HFFc6 (cell line): ENCODE measurements around the gene RAD51B. TPM values are rescaled to one million over a fixed set of nuclear protein-coding genes. Genes with fewer than 3 reads are reported as not detected.

ENCODE experiments used
- DNase-seq: peaks from one replicate; pipeline ENCODE4 v3.0.0-alpha.2; 2018
- H3K27ac Mint-ChIP-seq: 2 replicates; pipeline ENCODE4 v1.8.0; 2020; ENCODE audit warnings: mild to moderate bottlenecking, mixed read lengths
- H3K27me3 Mint-ChIP-seq: 2 replicates; pipeline ENCODE4 v1.8.0; 2021; ENCODE audit warnings: mild to moderate bottlenecking, moderate library complexity, mixed read lengths; ENCODE audit not compliant: insufficient read depth
- H3K36me3 Mint-ChIP-seq: 2 replicates; pipeline ENCODE4 v1.8.0; 2021; ENCODE audit warnings: low read depth, mixed read lengths
- H3K4me1 Mint-ChIP-seq: 2 replicates; pipeline ENCODE4 v1.8.0; 2020; ENCODE audit warnings: low read depth, mixed read lengths
- H3K4me3 Mint-ChIP-seq: 2 replicates; pipeline ENCODE4 v1.8.0; 2020; ENCODE audit warnings: mild to moderate bottlenecking, moderate library complexity, mixed read lengths
- H3K9me3 Mint-ChIP-seq: 2 replicates; pipeline ENCODE4 v1.8.0; 2020; ENCODE audit warnings: mild to moderate bottlenecking, mixed read lengths
- total RNA-seq, 6 experiments: library from RNA; stranded (reverse); fragmentation: NEBNext Ultra II Directional; extraction: Animal tissue kit (Norgen Biotek cat#: 25700); gene quantifications; 2 replicates in 1 of 6; 3 replicates in 5 of 6; pipeline ENCODE4 v1.2.3, GENCODE V29; 2021
- TF ChIP-seq, protein P1 (sequence below): fragments of 200-600 bp; sonication (generic); IDR thresholded peaks from 2 replicates; pipeline ENCODE4 v1.5.0; 2021; ENCODE audit warnings: antibody characterized with exemption, mild to moderate bottlenecking

Gene RAD51B
- total RNA-seq, 6 experiments from 2014 or later = 7.1 to 12.4 (median 9.6) TPM

DNA sequence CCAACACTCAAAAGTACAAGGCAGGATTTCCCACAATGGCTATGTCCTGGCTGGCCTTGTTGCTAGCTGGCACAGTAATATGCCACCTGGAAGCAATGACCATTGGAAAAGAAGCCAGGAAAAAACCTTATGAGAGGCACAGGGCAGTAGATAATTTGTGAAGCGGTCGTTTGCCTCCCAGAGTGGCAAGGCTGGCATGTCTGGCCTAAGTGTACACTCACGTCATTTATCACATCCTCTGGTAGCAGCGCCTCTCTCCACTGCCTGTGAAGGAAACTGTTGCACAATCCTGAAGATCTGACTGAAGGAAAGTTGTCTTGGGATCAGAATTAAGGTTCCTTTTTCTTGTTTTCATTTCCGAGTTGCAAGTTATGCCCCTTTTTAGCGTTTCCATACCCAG lies 564.8 kb downstream of the RAD51B start:
- TF ChIP-seq, protein P1, sequence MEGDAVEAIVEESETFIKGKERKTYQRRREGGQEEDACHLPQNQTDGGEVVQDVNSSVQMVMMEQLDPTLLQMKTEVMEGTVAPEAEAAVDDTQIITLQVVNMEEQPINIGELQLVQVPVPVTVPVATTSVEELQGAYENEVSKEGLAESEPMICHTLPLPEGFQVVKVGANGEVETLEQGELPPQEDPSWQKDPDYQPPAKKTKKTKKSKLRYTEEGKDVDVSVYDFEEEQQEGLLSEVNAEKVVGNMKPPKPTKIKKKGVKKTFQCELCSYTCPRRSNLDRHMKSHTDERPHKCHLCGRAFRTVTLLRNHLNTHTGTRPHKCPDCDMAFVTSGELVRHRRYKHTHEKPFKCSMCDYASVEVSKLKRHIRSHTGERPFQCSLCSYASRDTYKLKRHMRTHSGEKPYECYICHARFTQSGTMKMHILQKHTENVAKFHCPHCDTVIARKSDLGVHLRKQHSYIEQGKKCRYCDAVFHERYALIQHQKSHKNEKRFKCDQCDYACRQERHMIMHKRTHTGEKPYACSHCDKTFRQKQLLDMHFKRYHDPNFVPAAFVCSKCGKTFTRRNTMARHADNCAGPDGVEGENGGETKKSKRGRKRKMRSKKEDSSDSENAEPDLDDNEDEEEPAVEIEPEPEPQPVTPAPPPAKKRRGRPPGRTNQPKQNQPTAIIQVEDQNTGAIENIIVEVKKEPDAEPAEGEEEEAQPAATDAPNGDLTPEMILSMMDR = no peak
- peaks cover 1% of the 10 kb centered on the region for H3K27me3 Mint-ChIP-seq
- H3K27ac Mint-ChIP-seq = no peak overlapping the region
- H3K4me3 Mint-ChIP-seq = no peak overlapping the region
- no peak for DNase-seq
- H3K9me3 Mint-ChIP-seq = no peaks in the 10 kb centered on the region
- no peaks in the 10 kb centered on the region for H3K36me3 Mint-ChIP-seq
- peaks cover 45% of the 10 kb centered on the region for H3K4me1 Mint-ChIP-seq

DNA sequence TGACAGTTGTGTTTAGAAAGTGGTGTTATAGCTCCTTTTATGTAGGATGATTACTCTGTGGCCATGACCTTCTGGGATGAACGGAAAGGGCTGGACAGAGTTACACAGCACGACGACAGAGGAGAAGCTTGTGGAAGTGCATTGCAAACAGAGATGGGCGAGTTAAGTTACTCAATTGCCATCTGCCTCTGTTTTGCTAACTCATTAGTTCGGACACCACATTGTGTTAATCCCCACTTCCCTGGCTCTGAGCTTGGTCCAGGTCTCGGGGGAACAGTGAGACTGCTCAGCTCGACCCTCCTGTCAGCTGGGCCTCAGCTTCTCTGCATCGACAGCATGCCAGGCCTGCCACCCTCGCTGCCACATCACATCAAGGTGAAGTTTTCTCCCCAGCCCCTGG lies 565.3 kb downstream of the RAD51B start:
- DNase-seq = no peak
- no peak overlapping the region for H3K4me3 Mint-ChIP-seq
- H3K27ac Mint-ChIP-seq = no peak overlapping the region
- no peaks in the 10 kb centered on the region for H3K36me3 Mint-ChIP-seq
- no peaks in the 10 kb centered on the region for H3K9me3 Mint-ChIP-seq
- H3K4me1 Mint-ChIP-seq = peaks cover 39% of the 10 kb centered on the region
- H3K27me3 Mint-ChIP-seq = peaks cover 1% of the 10 kb centered on the region
- TF ChIP-seq, protein P1 = no peak

DNA sequence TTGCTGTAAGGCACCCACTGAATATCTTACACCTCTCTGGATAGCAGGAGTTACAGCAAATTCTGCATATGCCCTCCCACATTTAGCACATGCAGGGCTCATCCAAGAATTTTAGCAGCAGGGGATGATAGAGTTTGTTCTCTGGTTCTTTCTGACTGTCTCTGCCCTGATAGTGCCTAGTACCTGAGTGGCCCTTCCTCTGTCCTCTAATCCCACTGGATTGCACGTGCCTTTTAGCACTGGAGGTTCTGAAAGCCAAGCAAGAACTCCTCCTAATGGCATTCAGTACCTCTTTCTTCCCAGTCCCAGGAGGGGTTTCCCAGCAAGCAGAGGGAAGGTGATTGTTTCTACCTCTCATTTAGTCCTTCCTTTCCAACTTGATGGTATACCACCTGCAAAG lies 566.9 kb downstream of the RAD51B start:
- H3K4me1 Mint-ChIP-seq = peaks cover 31% of the 10 kb centered on the region

DNA sequence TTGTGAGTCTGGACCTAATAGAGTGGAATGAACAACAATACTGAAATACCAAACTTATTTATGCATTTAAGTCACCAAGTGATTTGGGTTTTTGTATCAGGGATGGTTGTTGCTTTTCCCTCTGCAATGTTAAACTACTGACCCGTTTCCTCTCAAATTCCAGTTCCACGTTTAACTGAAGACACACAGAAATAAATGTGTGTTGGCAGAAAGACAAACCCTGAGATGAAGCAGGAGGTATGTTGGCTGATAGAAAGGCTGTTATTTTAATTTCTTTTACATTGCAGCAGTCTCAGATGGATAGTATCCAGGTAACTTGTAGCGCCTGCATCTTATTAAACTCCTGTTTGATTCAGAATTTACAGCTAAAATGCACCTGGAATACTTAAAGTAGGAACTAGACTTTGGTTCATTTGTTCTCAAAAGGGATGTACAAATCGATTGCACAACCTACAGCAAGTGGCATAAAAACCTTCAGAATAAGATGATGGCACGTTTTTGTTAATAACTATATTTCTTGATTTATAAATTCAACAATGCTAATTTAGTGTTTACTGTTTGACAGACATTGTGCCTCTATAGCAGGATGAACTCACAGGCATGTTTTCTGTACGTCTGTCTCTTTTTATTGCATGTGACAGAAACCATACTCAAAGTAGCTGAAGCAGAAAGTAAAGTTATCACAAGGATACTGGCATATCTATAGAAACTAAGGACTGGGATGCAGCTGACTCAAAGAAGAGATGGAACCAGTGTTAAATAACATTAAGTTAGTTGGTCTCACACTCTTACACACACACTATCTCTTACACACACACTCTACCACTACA lies 567.6 kb downstream of the RAD51B start:
- Mint-ChIP-seq H3K36me3 (no peaks in the 10 kb centered on the region), H3K4me1 (peaks cover 31% of the 10 kb centered on the region), H3K9me3 (no peaks in the 10 kb centered on the region), H3K27me3 (peaks cover 1% of the 10 kb centered on the region), H3K4me3 (no peak overlapping the region), H3K27ac (no peak overlapping the region)
- DNase-seq = no peak
- TF ChIP-seq, protein P1 = no peak

More for the DNA sequence above, 566.9 kb downstream of the RAD51B start:
- Mint-ChIP-seq H3K36me3 (no peaks in the 10 kb centered on the region), H3K4me3 (no peak overlapping the region), H3K27me3 (peaks cover 1% of the 10 kb centered on the region), H3K27ac (no peak overlapping the region), H3K9me3 (no peaks in the 10 kb centered on the region)
- no peak for DNase-seq
- TF ChIP-seq, protein P1 = no peak

DNA sequence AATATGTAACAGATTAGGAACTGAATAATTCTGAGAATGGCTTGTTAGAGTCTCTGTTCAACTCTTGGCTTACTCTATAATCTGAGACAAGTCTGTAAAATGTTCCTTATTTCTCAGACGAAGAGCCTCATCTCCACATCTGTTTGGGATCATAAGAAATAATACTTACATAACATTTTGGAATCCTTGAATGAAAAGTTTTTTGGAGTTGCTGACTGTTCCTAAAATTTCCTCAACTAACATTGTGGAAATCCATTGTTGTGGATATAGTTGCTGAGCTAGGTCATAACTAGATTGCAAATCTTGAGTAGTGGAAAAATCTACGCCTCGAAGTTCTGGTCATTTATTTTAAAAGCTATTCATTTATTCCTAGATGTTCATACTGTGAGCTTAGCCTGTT lies 570.4 kb downstream of the RAD51B start:
- Mint-ChIP-seq H3K9me3 (no peaks in the 10 kb centered on the region), H3K4me1 (peaks cover 47% of the 10 kb centered on the region), H3K36me3 (no peaks in the 10 kb centered on the region), H3K27ac (no peak overlapping the region), H3K4me3 (no peak overlapping the region), H3K27me3 (peaks cover 1% of the 10 kb centered on the region; the same call in 1 of the 2 replicates)
- TF ChIP-seq, protein P1 = no peak
- DNase-seq = no peak
